Panc1 (cell line): Measurements from ENCODE around the gene GALT. TPM values are rescaled to one million over a fixed set of nuclear protein-coding genes. Genes with fewer than 3 reads are reported as not detected.

Experiments used
- ATAC-seq: fragments of 200-7000 bp; cut with Tn5 transposase; 2 replicates; pipeline ENCODE4 v1.9.1; 2020; ENCODE audit warnings: mild to moderate bottlenecking, moderate library complexity
- BruUV-seq: library from RNA; stranded (reverse); fragments of 400-500 nt; replicated peaks from 2 replicates; lab custom pipeline; 2021; lab: Mats Ljungman, UMichigan
- CTCF ChIA-PET: fragments of 300-600 bp; sonication (Branson Sonifier 250); formaldehyde crosslinking; loops from one replicate; lab custom pipeline; 2022; ENCODE audit warnings: antibody characterized with exemption; lab: Charles Lee
- POLR2A ChIA-PET: fragments of 300-600 bp; sonication (Branson Sonifier 250); formaldehyde crosslinking; loops from one replicate; lab custom pipeline; 2022; ENCODE audit warnings: antibody characterized with exemption; lab: Charles Lee
- DNase-seq: peaks from one replicate; pipeline ENCODE4 v3.0.0-alpha.2; 2010; ENCODE audit warnings: low read depth, low spot score
- H3K27ac ChIP-seq: 2 replicates; pipeline ENCODE4 v1.5.1; 2011; ENCODE audit warnings: mild to moderate bottlenecking, low read length, inconsistent platforms
- H3K27me3 ChIP-seq: fragments of 200-500 bp; sonication (Bioruptor generic); 2 replicates; pipeline ENCODE4 v1.6.0; 2014; ENCODE audit warnings: low read length, inconsistent platforms; ENCODE audit not compliant: control insufficient read depth, insufficient read depth
- H3K36me3 ChIP-seq: fragments of 200-500 bp; sonication (Bioruptor generic); 2 replicates; pipeline ENCODE4 v1.5.1; 2014; ENCODE audit warnings: inconsistent platforms, mild to moderate bottlenecking, low read length, moderate library complexity; ENCODE audit not compliant: control insufficient read depth, insufficient read depth
- H3K4me1 ChIP-seq: 2 replicates; pipeline ENCODE4 v1.5.1; 2011; ENCODE audit warnings: inconsistent platforms, mild to moderate bottlenecking, low read length, moderate library complexity; ENCODE audit not compliant: control insufficient read depth, insufficient read depth
- H3K4me3 ChIP-seq, 2 experiments: 2 replicates each; pipeline ENCODE4 v1.5.1; 2011 to 2012; ENCODE audit warnings: low read depth in 2 of 2, low read length in 2 of 2, mild to moderate bottlenecking in 2 of 2, inconsistent platforms in 1 of 2, moderate library complexity in 1 of 2
- H3K9me3 ChIP-seq: fragments of 200-500 bp; sonication (Bioruptor generic); 2 replicates; pipeline ENCODE4 v1.5.1; 2014; ENCODE audit warnings: low read depth, mild to moderate bottlenecking, inconsistent platforms, low read length, moderate library complexity; ENCODE audit not compliant: control insufficient read depth, insufficient read depth
- CTCF ChIP-seq: fragments of 450-650 bp; IDR thresholded peaks from 2 replicates; pipeline ENCODE4 v1.5.1; 2017; ENCODE audit warnings: mild to moderate bottlenecking
- POLR2AphosphoS5 ChIP-seq: IDR thresholded peaks from 2 replicates; pipeline ENCODE4 v1.6.1; 2012; ENCODE audit warnings: mild to moderate bottlenecking, low read depth, low read length, moderate library complexity
- REST ChIP-seq, 2 experiments: IDR thresholded peaks; 2 replicates each; pipeline ENCODE4 v1.6.1; 2011 to 2012; ENCODE audit warnings: low read depth in 2 of 2, control low read depth in 1 of 2, low read length in 1 of 2, mild to moderate bottlenecking in 1 of 2, moderate library complexity in 1 of 2; ENCODE audit not compliant: insufficient read depth in 1 of 2
- SIN3A ChIP-seq: IDR thresholded peaks from 2 replicates; pipeline ENCODE4 v1.6.1; 2012; ENCODE audit warnings: low read depth, mild to moderate bottlenecking, low read length, moderate library complexity, borderline replicate concordance; ENCODE audit not compliant: insufficient read depth
- TCF7L2 ChIP-seq: IDR thresholded peaks from 2 replicates; pipeline ENCODE4 v1.6.1; 2011; ENCODE audit warnings: mild to moderate bottlenecking, low read depth, low read length, inconsistent platforms
- in situ Hi-C: cut with HindIII; loops from 2 replicates; pipeline ENCODE4 v1.10.0; 2016; ENCODE audit warnings: low sequenced_read_pairs, low pct_unique_long_range_greater_than_20kb
- intact Hi-C: fragments of 100-400 bp; cut with micrococcal nuclease; formaldehyde crosslinking; loops from one replicate; pipeline ENCODE4 v1.10.0; 2022; ENCODE audit not compliant: unreplicated experiment
- total RNA-seq: library from RNA; stranded (reverse); gene quantifications from one replicate; pipeline ENCODE4 v1.2.1, GENCODE V29; 2021; ENCODE audit not compliant: unreplicated experiment

GALT gene
- total RNA-seq, 1 experiment from 2014 or later: 42.5 TPM

- ChIA-PET CTCF (no interaction called here), POLR2A (no interaction called here)
- no peaks in the 10 kb centered on the region for H3K36me3 ChIP-seq
- BruUV-seq: no TSS peak
- no peak for ATAC-seq
- H3K4me1 ChIP-seq: peaks cover 8% of the 10 kb centered on the region; the same call in 1 of the 2 replicates
- no peaks in the 10 kb centered on the region for H3K27me3 ChIP-seq
- H3K9me3 ChIP-seq: no peaks in the 10 kb centered on the region
- no peak overlapping the region for H3K27ac ChIP-seq
- in situ Hi-C loops (no loop called here), intact Hi-C loops (no loop called here)
- H3K4me3 ChIP-seq: no peak overlapping the region
- DNase-seq: no peak
- TF ChIP-seq POLR2AphosphoS5 (no peak), CTCF (no peak), SIN3A (no peak)
Measured at GRCh38 chr9:34663303-34663605, 16.8 kb downstream of the GALT start.

GRCh38 chr9:34664281-34665066 is 18.0 kb downstream of the GALT start:
- ChIA-PET CTCF (interaction anchor here (0.9 to 2.5 kb wide), 3 partner anchors 13 to 38 kb away, joined by 3 to 11 read pairs (median 5); no protein-coding TSS in a partner anchor), POLR2A (interaction anchor here (0.6 to 0.8 kb wide), 3 partner anchors 27 to 514 kb away, joined by 3 to 5 read pairs (median 3); partner anchors contain the start of gene SIGMAR1)
- Histone ChIP-seq H3K27ac (peak overlapping the region; percentile 70), H3K36me3 (no peaks in the 10 kb centered on the region), H3K27me3 (no peaks in the 10 kb centered on the region), H3K9me3 (no peaks in the 10 kb centered on the region), H3K4me3 (peak overlapping the region; percentile 65 to 94), H3K4me1 (peaks cover 8% of the 10 kb centered on the region; the same call in 1 of the 2 replicates)
- intact Hi-C loops: no loop called here
- in situ Hi-C loops: no loop called here
- no TSS peak for BruUV-seq
- TF ChIP-seq TCF7L2 (no peak), REST (IDR thresholded peaks at IDR 0.05; ENCODE audit: insufficient read depth in 1 of 2, low read depth in 2 of 2, low read length in 1 of 2) (no peak), CTCF (no peak), POLR2AphosphoS5 (no peak), SIN3A (no peak)
- ATAC-seq (peak; percentile 75), DNase-seq (peak; percentile 71)
